NCI-H146 (cell line): ENCODE measurements around the gene PAK6.

Source experiments
- DNase-seq: peaks from one replicate; lab custom pipeline; 2025; lab: John Stamatoyannopoulos, UW

Gene PAK6

DNA sequence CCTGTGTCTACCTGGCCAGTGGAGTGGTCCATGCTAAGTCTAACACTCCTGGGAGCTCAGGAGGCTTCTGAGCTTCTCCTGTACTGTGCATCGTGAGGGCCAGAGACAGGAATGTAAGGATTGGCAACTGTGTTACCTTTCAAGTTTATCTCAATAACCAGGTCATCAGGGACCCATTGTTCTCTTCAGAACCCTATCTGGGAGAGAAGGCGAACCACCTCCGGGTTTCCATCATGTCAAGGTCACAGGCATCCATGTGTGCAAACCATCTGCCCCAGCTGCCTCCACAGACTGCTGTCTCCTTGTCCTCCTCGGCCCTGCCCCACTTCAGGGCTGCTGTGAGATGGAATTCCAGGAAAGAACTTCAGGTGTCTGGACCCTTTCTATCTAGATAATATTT, 38.1 kb downstream of the PAK6 start:
- no peak for DNase-seq

DNA sequence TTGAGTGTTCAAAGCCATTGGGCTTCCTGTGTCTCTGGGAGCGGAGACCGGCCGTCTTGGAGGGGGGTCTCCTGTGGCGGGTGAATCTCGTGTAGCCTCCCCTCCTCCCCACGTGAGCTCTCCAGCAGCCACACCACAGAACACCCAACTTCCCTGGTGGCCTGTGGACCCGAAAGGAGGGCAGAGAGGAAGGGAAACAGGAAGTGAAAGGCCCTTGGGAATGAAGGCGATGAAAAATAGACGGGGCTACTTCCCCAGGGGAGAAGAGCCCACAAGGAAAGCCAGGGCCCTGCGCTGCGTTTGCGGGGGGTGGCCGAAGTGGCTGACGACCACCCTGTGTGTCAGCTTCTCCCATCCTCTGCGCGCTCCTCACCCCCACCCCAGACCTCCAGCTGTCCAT, 38.6 kb downstream of the PAK6 start:
- no peak for DNase-seq

DNA sequence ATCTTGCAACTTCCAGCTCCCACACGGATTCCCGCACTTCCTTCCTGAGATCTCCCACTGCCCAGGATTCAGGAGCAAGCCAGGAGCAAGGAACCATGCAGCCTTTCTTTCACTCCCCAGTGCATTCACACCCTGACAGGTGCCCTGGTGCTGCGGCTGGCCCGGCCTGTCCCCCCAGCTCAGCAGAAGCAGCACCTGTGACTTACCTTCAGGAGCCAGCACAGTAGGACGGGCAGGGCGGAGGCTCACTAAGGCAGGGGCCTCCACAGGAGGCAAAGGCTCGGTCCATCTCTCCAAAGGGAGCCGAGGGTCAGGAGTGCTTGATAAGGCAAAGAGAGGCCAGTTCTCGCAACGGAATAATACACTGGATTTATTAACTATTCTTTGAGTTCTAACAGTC, 39.2 kb downstream of the PAK6 start:
- no peak for DNase-seq

DNA sequence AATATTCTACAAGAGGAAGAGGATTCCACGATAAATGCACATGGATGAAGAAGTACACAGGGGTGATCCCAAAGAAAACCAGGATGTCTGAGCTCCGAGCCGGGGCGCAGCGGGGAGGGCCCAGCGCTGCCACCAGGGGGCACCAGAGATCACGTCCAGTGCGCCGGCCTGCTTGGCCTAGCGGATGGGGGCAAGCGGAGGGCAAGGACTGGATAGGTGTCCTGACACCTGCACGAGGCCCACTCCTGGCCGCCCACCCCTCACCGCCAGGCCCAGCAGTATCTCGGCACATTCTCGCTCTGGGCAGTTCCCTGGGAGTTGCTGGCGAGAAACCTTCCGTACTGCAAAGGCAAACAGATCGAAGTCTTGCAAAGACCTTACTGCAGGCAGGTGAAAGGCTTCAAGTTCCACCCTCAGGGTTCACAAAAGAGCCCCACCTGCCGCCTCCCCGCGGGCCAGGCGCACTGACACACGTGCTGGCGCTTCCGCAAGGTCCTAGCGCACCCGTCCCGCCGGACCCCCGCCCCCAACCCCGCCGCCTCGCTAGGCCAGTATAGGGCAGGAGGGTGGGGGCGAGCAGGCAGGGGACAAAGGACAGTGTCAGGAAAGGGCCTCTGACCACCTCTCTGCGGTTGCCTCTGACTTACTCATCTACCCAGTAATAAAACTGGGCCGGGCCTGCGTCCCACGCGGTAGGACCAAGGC, 40.7 kb downstream of the PAK6 start:
- peak; percentile 87 for DNase-seq

DNA sequence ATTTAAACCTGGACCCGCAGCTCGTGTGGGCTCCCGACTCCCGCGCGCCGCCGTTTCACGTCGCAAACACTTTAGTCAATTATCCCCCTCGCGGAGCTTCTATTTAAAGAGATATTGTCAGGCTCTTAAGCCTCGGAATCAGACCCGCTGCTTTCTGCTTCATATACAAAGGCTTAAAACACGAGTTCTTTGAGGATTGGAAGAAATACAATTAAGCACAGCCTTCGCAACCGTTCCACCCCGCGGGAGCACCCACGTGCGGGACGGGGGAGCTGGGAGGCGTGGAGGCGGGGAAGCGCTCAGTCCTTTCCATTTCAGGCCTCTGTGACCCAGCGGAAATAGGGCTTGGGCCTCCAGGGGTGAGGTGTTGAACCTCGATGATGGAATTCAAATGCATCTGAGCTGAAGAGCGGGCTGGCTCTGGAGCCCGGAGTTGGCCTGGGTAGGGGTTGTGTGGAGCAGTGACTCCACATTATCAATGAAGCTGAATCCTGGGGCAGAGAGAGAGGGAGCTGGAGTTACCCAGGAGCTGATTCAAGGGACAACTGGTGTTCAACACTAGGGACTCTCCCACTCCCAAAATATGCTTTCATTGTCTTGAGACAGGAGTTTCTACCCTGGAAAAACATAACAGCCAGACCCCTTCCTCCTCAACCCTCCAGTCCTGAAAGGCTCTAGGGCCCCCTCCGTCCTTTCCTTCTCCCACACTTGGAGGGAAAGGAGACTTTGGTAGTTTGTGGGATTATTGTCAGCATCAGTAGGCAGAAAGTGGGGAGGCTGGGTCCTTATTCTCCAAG, 41.6 kb downstream of the PAK6 start:
- DNase-seq: no peak

DNA sequence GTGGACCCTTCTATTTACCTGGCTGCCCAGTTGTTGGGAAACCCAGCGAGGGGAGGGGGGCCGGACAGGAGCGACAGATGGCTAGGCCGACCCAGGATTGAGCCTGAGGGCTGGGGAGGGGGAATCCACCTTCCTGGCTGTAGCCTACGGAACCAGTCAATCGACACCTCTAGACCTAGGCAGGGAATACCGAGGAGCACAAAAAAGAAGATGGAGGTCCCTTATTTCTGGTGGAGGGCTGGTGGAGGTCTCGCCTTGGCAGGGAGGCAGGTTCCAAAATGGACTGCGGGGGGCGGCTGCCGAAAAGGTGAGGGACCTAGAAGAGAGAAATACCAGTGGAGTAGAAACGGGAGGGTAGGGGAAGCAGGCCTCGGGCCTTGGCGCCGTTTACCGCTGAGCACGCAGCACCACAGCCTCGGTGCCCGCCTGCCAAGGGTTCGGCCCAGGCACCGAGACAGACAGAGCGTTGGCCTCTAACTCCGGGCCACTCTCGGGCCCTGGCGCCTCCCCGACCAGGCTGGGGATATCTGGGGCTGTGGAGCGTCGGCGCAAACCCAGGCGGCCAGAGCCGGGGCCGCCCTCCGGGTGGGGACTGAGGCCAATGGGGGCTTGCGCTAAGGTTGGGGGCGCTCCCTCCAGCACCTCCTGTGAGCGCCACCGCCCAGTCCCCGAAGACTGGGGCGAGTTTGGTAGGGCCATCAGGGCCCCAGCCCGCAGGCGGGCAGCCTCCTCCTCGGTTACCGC, 42.4 kb downstream of the PAK6 start:
- DNase-seq: no peak

DNA sequence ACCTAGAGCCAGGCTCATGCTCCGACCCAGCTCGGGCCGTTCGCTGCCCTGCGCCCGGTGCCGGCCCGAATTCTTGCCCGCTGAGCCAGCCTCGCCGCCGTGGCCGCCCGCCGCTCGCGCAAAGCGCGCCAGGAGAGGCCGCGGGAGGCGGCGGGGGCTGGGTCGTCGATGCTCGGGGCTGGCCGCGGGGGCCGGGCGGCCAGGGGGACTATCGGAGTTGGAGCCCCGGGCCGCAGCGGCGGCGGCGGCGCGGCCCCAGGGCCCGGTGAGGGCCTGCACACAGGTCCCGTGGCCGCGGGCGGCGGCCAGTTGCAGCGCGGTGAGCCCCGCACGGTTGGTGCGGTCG, 42.9 kb downstream of the PAK6 start:
- DNase-seq: no peak

DNA sequence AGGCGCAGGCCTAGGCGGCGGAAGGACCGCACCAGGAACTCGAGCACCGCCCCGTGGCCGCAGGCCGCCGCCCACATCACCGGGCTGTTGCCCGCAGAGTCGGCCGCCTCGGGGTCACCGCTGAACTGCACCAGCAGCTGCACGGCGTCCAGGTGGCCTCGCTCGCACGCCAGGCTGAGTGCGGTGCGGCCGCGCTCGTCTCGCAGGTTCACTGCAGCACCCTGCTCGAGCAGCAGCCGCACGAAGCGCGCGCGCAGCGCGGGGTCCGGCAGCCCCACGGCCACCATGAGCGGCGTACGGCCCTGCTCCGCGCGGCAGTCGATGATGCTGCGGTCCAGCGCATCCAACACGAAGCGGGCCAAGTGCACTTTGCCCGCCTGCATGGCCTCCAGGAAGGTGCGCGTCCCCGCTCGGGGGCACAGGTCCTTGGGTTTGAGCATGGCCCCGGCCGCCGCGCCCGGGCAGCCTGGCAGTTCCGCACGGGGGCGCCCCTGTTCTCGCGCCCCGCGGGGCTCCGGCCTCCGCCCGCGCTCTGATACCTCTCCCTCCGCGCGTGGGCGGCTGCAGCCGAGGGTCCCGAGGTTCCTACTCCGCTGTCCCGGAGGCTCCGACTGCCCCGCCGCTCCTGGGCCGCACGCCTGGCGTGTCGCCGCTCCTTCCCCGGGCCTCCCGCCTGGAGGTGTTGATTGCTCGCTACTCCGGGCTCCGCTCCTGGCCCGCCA, 43.4 kb downstream of the PAK6 start:
- DNase-seq: peak; percentile 61

DNA sequence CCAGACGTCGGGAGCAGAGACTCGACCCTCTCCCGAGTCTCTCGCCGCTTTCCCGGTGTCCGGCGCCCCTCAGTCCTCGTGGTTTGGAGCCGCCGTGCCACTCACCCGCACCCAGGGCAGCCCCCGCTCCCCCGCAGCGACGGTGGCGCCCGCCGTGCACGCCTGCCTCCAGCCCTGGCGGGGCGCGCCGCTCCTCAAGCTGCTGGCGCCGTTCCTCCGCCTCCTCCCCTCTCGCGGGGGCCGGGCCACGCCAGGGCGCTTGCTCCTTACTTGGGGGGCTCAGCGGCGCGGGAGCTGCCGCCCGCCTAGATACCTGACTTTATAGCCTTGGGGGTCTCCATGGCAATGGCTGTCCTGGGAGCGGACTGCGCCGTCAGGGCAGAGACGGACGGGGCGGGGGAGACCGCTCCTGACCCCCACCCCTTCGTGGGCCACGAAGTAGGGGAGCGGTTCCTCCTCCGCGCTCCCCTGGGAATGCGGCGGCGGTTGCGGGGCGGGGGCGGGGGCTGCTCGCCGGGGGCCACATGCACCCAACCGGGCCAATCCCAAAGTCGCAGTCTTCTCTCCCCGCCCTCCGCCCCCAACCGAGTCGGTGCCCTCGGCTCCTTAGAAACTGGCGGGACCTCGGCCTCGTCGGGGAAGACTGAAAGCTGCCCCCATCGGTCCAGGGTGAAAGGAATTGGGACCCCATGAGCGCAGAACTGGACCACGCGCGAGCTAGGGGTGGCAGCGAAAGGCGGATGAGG, 44.2 kb downstream of the PAK6 start, which contains the start of gene ANKRD63:
Gene ANKRD63 (minus strand): TSS at position 196 of the 746 bp plus-strand sequence. CDS start 478 bp downstream, outside the sequence.
- peak; percentile 38 for DNase-seq

DNA sequence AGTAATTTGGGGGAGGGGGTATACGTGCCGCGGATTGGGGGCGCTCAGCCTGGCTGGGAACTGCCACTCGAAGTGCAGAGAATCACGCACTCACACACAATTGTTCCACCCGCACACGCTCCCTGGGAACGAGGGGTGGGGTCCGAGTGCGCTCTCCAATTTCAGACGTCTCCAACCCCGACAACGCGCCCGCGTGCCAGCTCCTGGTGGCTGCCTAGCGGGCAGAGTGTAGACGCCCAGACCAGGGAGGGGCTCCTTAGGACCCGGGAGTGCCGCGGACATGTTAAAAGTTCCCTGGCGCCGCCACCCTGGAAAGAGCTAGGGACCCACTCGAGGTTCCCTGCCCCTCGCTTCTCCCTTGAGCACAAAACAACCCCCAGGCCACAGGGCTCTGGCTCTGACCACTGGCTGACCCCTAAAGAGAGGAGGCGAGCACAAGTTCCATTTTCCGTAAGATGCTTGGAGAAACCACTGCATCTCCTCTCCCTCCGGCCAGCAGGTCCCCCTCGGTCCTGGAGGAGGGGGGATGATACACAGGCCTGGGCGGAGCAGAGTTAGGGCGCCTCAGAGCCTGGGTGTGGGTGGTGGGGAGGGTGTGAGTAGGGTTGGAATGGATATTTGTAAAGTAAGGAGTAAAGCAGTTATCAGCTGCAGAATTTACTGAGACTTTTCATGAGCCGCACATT, 44.9 kb downstream of the PAK6 start:
- no peak for DNase-seq

DNA sequence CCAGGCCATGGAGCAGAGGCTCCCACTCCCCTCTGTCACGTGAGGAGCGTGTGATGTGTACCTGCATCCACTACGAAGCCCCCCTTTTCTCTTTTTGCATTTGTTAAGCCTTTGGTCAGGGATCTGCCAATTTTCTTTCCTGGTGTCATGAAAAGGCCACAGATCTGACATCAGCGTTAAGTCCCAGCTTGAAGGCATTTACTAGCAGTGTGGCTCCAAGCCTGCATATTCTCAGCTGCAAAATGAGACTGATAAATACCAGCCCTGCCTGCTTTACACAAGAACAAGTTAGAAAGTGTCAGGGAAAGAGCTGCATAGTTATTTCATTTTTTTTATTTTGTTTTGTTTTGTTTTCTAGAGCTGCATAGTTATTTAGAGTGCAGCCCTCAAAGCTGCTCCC, 46.3 kb downstream of the PAK6 start:
- DNase-seq: no peak

DNA sequence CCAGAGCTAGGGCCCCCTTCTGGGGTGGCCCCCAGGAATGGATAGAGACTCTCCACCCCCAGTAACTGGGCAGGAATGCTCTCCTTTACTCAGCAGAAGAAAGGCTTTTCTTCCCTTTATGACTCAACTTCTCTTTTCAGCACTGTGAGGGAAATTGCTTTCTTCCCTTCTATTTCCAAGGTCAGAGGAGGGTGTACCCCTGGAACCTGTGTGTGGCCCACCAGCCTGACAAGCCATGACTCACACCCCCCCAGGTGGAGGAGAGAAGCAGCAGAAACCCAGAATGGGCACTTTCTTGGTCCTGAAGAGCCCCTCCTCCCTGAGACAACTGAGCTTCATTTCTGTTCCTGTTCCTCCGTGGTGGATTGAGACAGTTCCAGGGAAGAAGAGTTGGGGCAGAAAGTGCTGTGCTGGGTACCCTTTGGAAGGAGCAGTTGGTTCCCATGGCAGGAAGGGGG, 46.7 kb downstream of the PAK6 start:
- no peak for DNase-seq

DNA sequence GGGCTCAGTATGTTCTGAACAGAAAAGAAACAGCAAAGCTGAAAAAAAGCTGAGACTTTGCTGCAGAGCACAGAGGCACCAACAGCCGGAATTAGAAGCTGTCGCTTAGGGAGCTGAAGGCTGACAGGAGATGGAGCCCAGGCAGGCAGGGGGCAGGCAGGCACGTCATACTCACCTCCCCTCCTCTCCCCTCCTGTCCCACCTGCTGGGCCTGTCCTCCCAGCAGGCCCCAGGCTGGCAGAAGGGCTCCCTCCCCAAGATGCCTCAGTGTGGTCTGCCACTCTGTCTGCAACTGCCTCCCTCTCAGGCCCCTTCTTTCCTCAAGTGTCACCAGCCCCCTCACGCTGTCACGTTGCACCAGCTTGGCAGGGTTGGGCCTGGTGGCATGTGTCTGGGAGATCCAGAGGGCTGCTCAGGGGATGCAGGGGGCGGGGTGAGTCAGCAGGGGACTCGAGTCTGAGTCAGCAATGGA, 47.2 kb downstream of the PAK6 start:
- DNase-seq: no peak

DNA sequence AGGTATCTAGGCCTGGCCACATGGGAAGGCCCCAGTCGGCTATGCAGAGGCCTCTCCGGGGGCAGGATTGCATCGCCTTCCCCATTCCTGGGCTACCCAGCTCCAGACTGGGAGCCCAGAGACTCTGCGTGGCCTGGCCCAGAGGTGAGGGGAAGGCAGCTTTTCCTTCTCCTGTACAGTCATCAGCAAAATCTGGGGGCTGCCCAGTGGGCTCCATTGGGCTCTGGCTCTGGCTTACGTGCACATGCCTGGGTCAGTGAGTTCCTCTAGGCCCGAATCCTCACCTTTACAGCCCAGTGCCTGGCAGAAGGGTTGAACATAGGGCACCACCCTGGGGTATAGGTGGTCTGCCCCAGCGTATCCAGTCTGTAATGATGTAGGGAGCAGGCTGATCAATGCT, 47.9 kb downstream of the PAK6 start:
- DNase-seq: no peak

DNA sequence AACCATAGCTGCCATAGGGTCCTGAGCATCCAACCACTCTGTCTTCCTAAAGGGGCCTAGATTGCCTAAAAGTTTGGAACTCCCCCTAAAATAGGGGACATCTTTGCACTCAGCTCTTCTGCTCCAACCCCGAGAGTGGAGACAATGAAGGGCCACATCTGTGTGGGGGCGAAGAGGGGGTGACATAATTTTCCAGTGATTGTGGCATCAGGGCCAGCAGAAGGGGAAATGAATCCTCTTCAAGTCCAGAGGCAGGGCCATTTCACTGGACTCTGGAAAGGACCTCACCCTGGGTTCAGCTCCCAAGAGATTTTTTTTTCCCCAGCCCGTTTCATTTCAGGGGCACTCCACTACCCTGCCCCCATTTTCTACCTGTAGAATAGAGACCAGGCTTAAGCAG, 48.6 kb downstream of the PAK6 start:
- no peak for DNase-seq

DNA sequence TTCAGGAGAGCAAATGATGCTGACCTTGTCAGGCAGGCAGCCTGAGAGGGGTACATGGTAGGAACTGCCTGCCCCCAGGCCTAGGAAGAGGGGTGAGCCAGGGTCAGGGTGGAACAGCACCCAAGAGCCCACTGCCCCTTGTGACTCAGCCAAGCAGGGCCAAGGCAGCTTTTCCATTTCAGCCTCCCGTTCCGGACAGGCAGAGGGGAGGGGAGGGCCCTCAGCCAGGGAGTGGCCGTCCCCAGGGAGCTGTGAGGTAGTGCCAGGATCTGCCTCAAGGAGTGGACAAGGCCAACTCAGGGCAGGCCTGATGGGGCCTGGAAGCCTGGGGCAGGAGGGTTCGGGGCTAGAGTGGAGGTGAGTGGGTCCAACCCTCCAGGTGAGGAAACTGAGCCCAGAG, 49.1 kb downstream of the PAK6 start:
- no peak for DNase-seq

DNA sequence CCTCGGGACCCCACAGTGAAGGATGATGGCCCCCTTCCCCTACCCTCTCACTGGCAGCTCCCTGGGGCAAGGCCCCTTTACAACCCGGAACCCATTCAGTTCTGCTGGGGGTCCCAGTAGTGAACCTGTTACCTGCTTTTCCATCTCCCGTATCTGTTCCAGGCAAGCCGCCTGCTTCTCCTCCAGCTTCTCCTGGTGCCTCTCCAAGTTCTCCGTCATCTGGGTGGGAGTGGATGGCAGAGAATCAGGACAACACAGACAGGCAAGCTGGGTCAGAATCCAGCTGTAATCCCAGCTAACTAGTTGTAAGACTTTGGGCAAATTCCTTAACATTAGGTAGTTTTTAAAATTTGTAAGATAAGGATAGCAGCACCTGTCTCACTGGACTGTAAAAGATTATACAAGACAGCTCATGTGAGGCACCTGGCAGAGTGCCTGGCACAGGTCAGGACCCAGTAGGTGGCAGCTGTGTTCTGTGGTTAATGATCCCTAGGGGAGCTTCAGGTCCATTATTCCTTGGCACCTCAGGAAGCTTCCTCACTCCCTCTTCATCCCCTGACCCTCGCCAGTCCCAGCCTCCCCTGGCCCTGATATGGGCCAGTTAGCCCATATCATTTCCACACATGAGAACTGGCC, 50.4 kb downstream of the PAK6 start:
- no peak for DNase-seq

DNA sequence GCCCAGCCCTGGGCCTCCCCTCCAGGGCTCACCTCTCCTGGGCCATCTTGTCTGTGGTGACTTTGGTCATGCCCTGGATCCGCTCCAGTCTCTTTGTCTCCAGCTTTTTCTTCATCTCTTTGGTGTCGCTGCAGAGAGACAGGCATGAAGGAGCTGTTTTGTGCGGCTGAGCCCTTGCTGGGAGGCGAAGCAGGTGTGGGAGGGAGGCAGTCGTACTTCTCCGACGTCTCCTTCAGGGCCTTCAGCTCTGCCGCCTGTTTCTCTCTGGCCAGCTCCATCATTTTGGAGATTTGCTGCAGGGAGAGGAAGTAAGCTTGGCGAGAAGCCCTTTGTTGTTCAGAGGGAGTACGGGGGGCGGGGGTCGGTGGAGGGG, 51.7 kb downstream of the PAK6 start:
- DNase-seq: no peak

DNA sequence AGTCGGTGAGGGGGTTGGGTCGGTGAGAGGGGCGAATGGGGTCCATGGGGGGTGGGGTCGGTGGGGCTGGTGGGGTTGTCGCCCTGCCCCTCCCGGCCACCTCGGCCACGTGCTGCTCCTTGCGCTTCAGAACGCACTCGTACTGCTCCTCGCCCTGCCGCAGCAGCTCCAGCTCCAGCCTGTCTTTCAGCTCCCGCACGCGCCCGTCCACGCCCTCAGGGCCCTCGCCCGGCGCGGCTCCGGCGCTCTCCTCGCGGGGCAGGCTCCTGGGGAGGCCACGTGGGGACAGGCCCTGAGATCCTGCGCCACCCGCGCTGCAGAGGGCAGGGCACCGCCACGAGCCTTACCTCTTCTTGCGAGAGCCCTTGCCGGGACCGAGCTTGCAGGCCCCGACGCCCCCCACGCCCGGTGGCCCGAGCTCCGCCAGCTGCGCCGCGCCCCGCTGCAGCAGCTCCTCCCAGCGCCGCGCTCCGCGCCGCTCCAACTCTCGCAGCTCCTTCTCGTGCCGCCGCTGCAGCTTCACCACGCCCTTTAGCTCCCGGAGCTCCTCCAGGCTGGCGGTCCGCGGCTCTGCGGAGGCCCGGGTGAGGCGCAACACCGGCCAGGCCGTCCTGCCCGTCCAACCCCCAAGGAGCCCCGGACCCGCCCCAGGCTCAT, 52.2 kb downstream of the PAK6 start:
- peak; percentile 61 for DNase-seq

DNA sequence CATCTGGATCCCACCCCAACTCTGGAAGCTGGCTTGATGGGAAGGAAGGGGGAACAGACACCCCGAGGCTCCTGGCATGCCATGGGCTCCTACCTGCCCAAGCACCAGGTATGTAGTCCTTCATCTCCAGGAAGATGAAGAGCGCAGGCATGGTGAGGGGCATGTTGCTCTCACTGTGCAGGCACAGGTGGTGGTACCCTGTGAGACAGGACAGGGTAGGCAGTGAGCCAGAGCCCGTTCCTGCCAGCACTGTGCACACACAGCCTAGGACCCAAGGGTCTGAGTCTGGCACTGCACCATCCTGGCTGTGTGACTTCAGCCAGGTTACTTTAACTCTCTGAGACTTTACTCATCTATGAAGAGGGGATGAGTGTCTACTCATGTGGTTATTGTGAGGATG, 53.4 kb downstream of the PAK6 start:
- no peak for DNase-seq
